CD14-positive monocyte (primary cell): Measurements from ENCODE around the gene REELD1. TPM values are rescaled to one million over a fixed set of nuclear protein-coding genes. Genes with fewer than 3 reads are reported as not detected.

ENCODE experiments used
- DNase-seq, 3 donors: peaks; one replicate each; pipeline ENCODE4 v3.0.0-alpha.2; 2011 to 2022
- H2AFZ ChIP-seq: 2 replicates; pipeline ENCODE4 v1.6.0; 2012; ENCODE audit warnings: mild to moderate bottlenecking, low read depth, low read length, inconsistent platforms; ENCODE audit not compliant: insufficient read depth, poor library complexity, severe bottlenecking
- H3K27ac ChIP-seq, 2 donors: 1 replicate in 1 of 2; 2 replicates in 1 of 2; pipeline ENCODE4 v1.5.1; 2012 to 2013; ENCODE audit warnings: low read length in 2 of 2, control low read depth in 1 of 2, inconsistent platforms in 1 of 2, low read depth in 1 of 2, mild to moderate bottlenecking in 1 of 2
- H3K27me3 ChIP-seq, 2 donors: one replicate each; pipeline versions ENCODE4 v1.6.0 to v1.6.1; 2011 to 2013; ENCODE audit warnings: low read length in 2 of 2; ENCODE audit not compliant: control insufficient read depth in 2 of 2, insufficient read depth in 2 of 2
- H3K36me3 ChIP-seq, 2 donors: replicated peaks in 1 of 2; 1 replicate in 1 of 2; 2 replicates in 1 of 2; pipeline versions ENCODE4 v1.5.1 to v1.6.1; 2012 to 2013; ENCODE audit warnings: low read length in 2 of 2, control low read depth in 1 of 2, inconsistent platforms in 1 of 2, mild to moderate bottlenecking in 1 of 2; ENCODE audit not compliant: insufficient read depth in 2 of 2, control insufficient read depth in 1 of 2
- H3K4me1 ChIP-seq, 2 donors: 1 replicate in 1 of 2; 2 replicates in 1 of 2; pipeline versions ENCODE4 v1.5.1 to v1.6.1; 2012 to 2013; ENCODE audit warnings: low read length in 2 of 2, control low read depth in 1 of 2, inconsistent platforms in 1 of 2, mild to moderate bottlenecking in 1 of 2, moderate library complexity in 1 of 2; ENCODE audit not compliant: insufficient read depth in 2 of 2, control insufficient read depth in 1 of 2
- H3K4me2 ChIP-seq: replicated peaks from 2 replicates; pipeline ENCODE3; 2012; ENCODE audit warnings: low read length, moderate library complexity, mild to moderate bottlenecking; ENCODE audit not compliant: poor library complexity, severe bottlenecking; ENCODE audit errors: extremely low read depth
- H3K4me3 ChIP-seq, 3 experiments: fragments of 200-600 bp in 1 of 3; sonication (generic) in 1 of 3; replicated peaks in 1 of 3; 1 replicate in 2 of 3; 2 replicates in 1 of 3; pipeline ENCODE4 v1.5.1; 2011 to 2013; ENCODE audit warnings: low read length in 3 of 3, mild to moderate bottlenecking in 3 of 3, control low read depth in 2 of 3, low read depth in 2 of 3, inconsistent platforms in 1 of 3, moderate library complexity in 1 of 3
- H3K79me2 ChIP-seq: 2 replicates; pipeline ENCODE4 v1.6.0; 2012; ENCODE audit warnings: mild to moderate bottlenecking, control low read depth, inconsistent platforms, low read length, moderate library complexity; ENCODE audit not compliant: insufficient read depth
- H3K9ac ChIP-seq: 2 replicates; pipeline ENCODE4 v1.6.0; 2017; ENCODE audit warnings: low read length, mild to moderate bottlenecking; ENCODE audit not compliant: insufficient read depth, poor library complexity, severe bottlenecking
- H3K9me3 ChIP-seq, 2 donors: replicated peaks in 1 of 2; 1 replicate in 1 of 2; 2 replicates in 1 of 2; pipeline versions ENCODE4 v1.5.1 to v1.6.1; 2012 to 2013; ENCODE audit warnings: low read length in 2 of 2, control low read depth in 1 of 2; ENCODE audit not compliant: control insufficient read depth in 1 of 2, insufficient read depth in 1 of 2
- H4K20me1 ChIP-seq: 2 replicates; pipeline ENCODE4 v1.6.0; 2012; ENCODE audit warnings: mild to moderate bottlenecking, low read length, control low read depth, moderate library complexity; ENCODE audit not compliant: insufficient read depth
- H3K27ac Mint-ChIP-seq, 7 donors: one replicate each; pipeline ENCODE4 v1.8.0; 2020; ENCODE audit warnings: mild to moderate bottlenecking in 7 of 7, mixed read lengths in 7 of 7, moderate library complexity in 6 of 7, inconsistent platforms in 2 of 7
- H3K27me3 Mint-ChIP-seq, 3 donors: one replicate each; pipeline ENCODE4 v1.8.0; 2021 to 2022; ENCODE audit warnings: low read depth in 3 of 3, mild to moderate bottlenecking in 3 of 3, mixed read lengths in 3 of 3, moderate library complexity in 3 of 3, inconsistent platforms in 1 of 3
- H3K36me3 Mint-ChIP-seq, 2 donors: one replicate each; pipeline ENCODE4 v1.8.0; 2020; ENCODE audit warnings: mixed read lengths in 2 of 2, inconsistent platforms in 1 of 2, mild to moderate bottlenecking in 1 of 2
- H3K4me1 Mint-ChIP-seq: one replicate; pipeline ENCODE4 v1.8.0; 2020; ENCODE audit warnings: mild to moderate bottlenecking, mixed read lengths
- H3K4me3 Mint-ChIP-seq, 2 donors: one replicate each; pipeline ENCODE4 v1.8.0; 2020; ENCODE audit warnings: mild to moderate bottlenecking in 2 of 2, mixed read lengths in 2 of 2, moderate library complexity in 1 of 2
- H3K9me3 Mint-ChIP-seq, 7 donors: one replicate each; pipeline ENCODE4 v1.8.0; 2020 to 2022; ENCODE audit warnings: mixed read lengths in 7 of 7, mild to moderate bottlenecking in 6 of 7, moderate library complexity in 6 of 7, inconsistent platforms in 2 of 7
- WGBS: methylation state at CpG from one replicate; pipeline ENCODE4 v1.1.5; 2013; ENCODE audit warnings: missing lambda C conversion rate; ENCODE audit not compliant: insufficient coverage; 5-methylcytosine and 5-hydroxymethylcytosine counted together
- intact Hi-C, 2 donors: fragments of 100-400 bp; cut with micrococcal nuclease; formaldehyde crosslinking; loops; one replicate each; pipeline versions ENCODE4 v1.15.0 to v1.15.1; 2023
- polyA minus RNA-seq: library from RNA; depleted of rRNA, polyadenylated mRNA; stranded (reverse); fragments of >200 nt; gene quantifications from 2 replicates; pipeline ENCODE4 v1.2.3, GENCODE V29; 2012
- polyA plus RNA-seq, 3 donors: library from polyadenylated mRNA; depleted of rRNA in 1 of 3; unstranded in 2 of 3; stranded (reverse) in 1 of 3; fragments of 300-500 nt in 2 of 3; fragments of >200 nt in 1 of 3; fragmentation: Illumina TruSeq in 2 of 3; gene quantifications; 1 replicate in 2 of 3; 2 replicates in 1 of 3; pipeline ENCODE4 v1.2.3, GENCODE V29; 2012 to 2021
- total RNA-seq, 12 experiments: library from RNA in 1 of 12; stranded (reverse) in 1 of 12; fragments of 120-200 nt in 1 of 12; gene quantifications; one replicate each; pipeline ENCODE4 v1.2.4 and lab custom pipeline; 2013 to 2026; ENCODE audit warnings: mixed read lengths in 6 of 12, inconsistent platforms in 1 of 12
- TF ChIP-seq, protein P1 (sequence below): fragments of 200-600 bp; IDR thresholded peaks from one replicate; pipeline ENCODE4 v1.8.0; 2022; ENCODE audit warnings: antibody characterized with exemption, mild to moderate bottlenecking

Gene REELD1
- total RNA-seq (2013) = 0.06 TPM
- polyA plus RNA-seq = 1 to 10 TPM in 1 of 3 donors, not detected in 2; 1.5 TPM
- not detected in 2 replicates for polyA minus RNA-seq
- total RNA-seq (lab: John Stamatoyannopoulos, UW) = 0 to 0.92 (median 0.25) reads per million in 11 experiments

DNA sequence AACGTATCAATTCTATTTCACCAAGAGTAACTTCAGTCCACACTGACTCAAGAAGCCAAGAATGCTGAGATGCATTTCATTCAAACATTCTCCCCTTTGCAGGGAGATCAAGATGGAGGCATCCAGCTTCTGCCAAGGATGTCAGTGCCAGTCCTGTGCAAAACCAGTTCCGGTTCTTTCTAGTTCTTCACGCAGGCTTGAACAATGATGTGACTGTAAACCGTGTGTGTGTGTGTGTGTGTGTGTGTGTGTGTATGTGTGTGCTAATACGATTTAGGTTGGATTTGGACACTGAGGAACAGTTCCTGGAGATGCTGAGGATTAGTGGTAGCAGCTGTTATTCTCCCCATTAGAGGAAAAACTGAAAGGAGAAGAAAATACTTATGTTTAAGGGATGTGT, at the start of gene REELD1:
REELD1 (plus strand) TSS at position 301 of the 400 bp plus-strand sequence. CDS start 2,415 bp downstream, outside the sequence.
- Histone ChIP-seq H3K79me2 (no peaks in the 10 kb centered on the region), H4K20me1 (no peaks in the 10 kb centered on the region), H3K36me3 (no peaks in the 10 kb centered on the region), H3K9me3 (no peaks in the 10 kb centered on the region), H3K4me1 (no peaks in the 10 kb centered on the region), H3K9ac (no peak within 1 kb of the TSS), H3K27me3 (no peaks in the 10 kb centered on the region), H3K4me2 (no peak within 1 kb of the TSS), H3K27ac (no peak within 1 kb of the TSS), H3K4me3 (no peak within 1 kb of the TSS), H2AFZ (no peak within 1 kb of the TSS)
- Mint-ChIP-seq H3K36me3 (no peaks in the 10 kb centered on the region), H3K9me3 (no peaks in the 10 kb centered on the region), H3K27me3 (peaks cover 0 to 14% (median 6%) of the 10 kb centered on the region in 3 donors), H3K4me1 (no peaks in the 10 kb centered on the region), H3K4me3 (no peak within 1 kb of the TSS), H3K27ac (peak within 1 kb of the TSS in 1 of 7 donors; percentile 52)
- intact Hi-C loops = no loop called here
- no peak for DNase-seq
- TF ChIP-seq, protein P1, sequence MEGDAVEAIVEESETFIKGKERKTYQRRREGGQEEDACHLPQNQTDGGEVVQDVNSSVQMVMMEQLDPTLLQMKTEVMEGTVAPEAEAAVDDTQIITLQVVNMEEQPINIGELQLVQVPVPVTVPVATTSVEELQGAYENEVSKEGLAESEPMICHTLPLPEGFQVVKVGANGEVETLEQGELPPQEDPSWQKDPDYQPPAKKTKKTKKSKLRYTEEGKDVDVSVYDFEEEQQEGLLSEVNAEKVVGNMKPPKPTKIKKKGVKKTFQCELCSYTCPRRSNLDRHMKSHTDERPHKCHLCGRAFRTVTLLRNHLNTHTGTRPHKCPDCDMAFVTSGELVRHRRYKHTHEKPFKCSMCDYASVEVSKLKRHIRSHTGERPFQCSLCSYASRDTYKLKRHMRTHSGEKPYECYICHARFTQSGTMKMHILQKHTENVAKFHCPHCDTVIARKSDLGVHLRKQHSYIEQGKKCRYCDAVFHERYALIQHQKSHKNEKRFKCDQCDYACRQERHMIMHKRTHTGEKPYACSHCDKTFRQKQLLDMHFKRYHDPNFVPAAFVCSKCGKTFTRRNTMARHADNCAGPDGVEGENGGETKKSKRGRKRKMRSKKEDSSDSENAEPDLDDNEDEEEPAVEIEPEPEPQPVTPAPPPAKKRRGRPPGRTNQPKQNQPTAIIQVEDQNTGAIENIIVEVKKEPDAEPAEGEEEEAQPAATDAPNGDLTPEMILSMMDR = no peak
- 97% methylated on average over 4 of the region's 5 CpGs for WGBS

- TF ChIP-seq, protein P1 = no peak
- Mint-ChIP-seq H3K9me3 (peaks cover 7 to 19% (median 14%) of the 10 kb centered on the region in 7 donors), H3K4me3 (no peak overlapping the region), H3K36me3 (no peaks in the 10 kb centered on the region), H3K27ac (no peak overlapping the region), H3K27me3 (peaks cover 0 to 1% (median 0%) of the 10 kb centered on the region in 3 donors), H3K4me1 (peaks cover 2% of the 10 kb centered on the region)
- Histone ChIP-seq H3K27me3 (no peaks in the 10 kb centered on the region), H3K4me1 (no peaks in the 10 kb centered on the region), H3K79me2 (no peaks in the 10 kb centered on the region), H4K20me1 (no peaks in the 10 kb centered on the region), H3K27ac (no peak overlapping the region), H3K36me3 (no peaks in the 10 kb centered on the region), H3K9me3 (peaks cover 3 to 18% of the 10 kb centered on the region in 2 donors), H3K9ac (no peak overlapping the region), H3K4me2 (no peak overlapping the region), H2AFZ (no peak overlapping the region), H3K4me3 (no peak overlapping the region)
- intact Hi-C loops = no loop called here
- no peak for DNase-seq
- WGBS = no CpG with 5 or more reads among the region's 1 CpG
Observed at GRCh38 chr4:146165221-146165620, 49.1 kb upstream of the REELD1 start.
